ENCODE measurements around the gene ATP13A2. TPM values are rescaled to one million over a fixed set of nuclear protein-coding genes. Genes with fewer than 3 reads are reported as not detected.

ATP13A2 gene
- total and polyA plus RNA-seq, 2 donors (not counting 1 experiment from before 2014, with no cell fraction given): 41.6 to 51.8 TPM

DNA sequence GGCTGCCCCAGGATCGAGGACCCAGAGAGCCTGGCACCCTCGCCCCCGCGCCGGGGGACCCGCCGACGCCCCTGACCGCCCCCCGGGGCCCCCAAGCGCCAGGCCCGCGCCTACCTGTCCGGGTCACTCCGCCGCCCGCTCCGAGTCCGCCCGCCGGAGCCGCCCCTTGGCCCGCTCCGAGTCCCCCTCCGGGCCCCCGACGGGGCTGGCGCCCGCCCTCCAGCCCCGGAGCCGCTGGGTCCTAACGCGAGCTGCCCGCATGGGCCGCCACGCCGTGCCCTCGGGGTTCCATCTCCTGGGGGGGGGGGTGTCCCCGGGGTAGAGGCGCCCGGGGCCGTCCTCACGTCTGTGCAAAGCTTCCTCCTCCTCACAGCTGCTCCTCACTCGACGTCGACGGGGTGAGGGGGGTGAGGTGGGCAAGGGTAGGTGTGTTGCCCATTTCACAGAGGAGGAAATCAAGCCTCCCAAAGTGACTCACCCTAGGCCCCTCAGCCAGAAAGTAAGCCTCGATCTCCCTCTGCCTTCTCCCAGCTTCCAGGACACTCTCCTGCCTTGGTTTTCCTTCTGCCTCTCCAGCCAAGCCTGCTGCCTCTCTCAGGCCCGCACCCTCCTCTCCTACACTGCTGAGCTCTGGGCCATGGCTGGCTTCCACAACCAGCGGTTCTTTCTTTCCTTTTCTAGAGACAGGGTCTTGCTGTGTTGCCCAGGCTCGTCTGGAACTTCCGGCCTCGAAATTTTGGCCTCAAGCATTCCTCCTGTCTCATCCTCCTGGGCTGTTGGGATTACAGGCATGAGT is 31.1 kb downstream of the ATP13A2 start, which contains the start of gene MFAP2:
Gene MFAP2, minus strand, starts transcription at position 148 of the 796 bp plus-strand sequence. CDS start 2,347 bp downstream, outside the sequence.
- POLR2A ChIA-PET: no interaction called here
- Histone ChIP-seq H3K79me2 (ENCODE audit: control insufficient read depth, insufficient read depth, low read length) (no peaks in the 10 kb centered on the region), H3K9ac (ENCODE audit: low read length) (peak within 1 kb of the TSS; percentile 29), H3K4me1 (ENCODE audit: control insufficient read depth in 2 of 2, insufficient read depth in 2 of 2, low read length in 2 of 2) (peaks cover 7 to 9% of the 10 kb centered on the region in 2 donors), H3K27me3 (replicated peaks in 1 of 4; ENCODE audit: control extremely low read depth in 1 of 4, control insufficient read depth in 3 of 4, insufficient read depth in 4 of 4, low read length in 3 of 4) (peaks cover 0 to 32% (median 6%) of the 10 kb centered on the region in 4 experiments), H3K4me3 (ENCODE audit: control extremely low read depth in 1 of 5, extremely low read depth in 1 of 5, insufficient read depth in 1 of 5, low read depth in 2 of 5, low read length in 4 of 5) (peak within 1 kb of the TSS in 2 of 5 experiments; percentile 21 to 43), H4K20me1 (ENCODE audit: control insufficient read depth, insufficient read depth, low read length, poor library complexity, severe bottlenecking) (no peaks in the 10 kb centered on the region), H2AFZ (ENCODE audit: insufficient read depth, low read depth, low read length, poor library complexity, severe bottlenecking) (peak within 1 kb of the TSS; percentile 49), H3K9me3 (ENCODE audit: control extremely low read depth in 1 of 3, control insufficient read depth in 2 of 3, insufficient read depth in 1 of 3, low read length in 2 of 3) (peaks cover 0 to 4% (median 0%) of the 10 kb centered on the region in 3 donors), H3K36me3 (replicated peaks in 1 of 2; ENCODE audit: control extremely low read depth in 1 of 2, control insufficient read depth in 1 of 2, extremely low read depth in 1 of 2, insufficient read depth in 2 of 2, low read length in 1 of 2) (peaks cover 0 to 3% of the 10 kb centered on the region in 2 experiments), H3K4me2 (replicated peaks; ENCODE audit: low read depth, low read length, poor library complexity, severe bottlenecking) (peak within 1 kb of the TSS; percentile 73), H3K27ac (ENCODE audit: low read length in 2 of 2) (no peak within 1 kb of the TSS)
- TF ChIP-seq, protein P1, sequence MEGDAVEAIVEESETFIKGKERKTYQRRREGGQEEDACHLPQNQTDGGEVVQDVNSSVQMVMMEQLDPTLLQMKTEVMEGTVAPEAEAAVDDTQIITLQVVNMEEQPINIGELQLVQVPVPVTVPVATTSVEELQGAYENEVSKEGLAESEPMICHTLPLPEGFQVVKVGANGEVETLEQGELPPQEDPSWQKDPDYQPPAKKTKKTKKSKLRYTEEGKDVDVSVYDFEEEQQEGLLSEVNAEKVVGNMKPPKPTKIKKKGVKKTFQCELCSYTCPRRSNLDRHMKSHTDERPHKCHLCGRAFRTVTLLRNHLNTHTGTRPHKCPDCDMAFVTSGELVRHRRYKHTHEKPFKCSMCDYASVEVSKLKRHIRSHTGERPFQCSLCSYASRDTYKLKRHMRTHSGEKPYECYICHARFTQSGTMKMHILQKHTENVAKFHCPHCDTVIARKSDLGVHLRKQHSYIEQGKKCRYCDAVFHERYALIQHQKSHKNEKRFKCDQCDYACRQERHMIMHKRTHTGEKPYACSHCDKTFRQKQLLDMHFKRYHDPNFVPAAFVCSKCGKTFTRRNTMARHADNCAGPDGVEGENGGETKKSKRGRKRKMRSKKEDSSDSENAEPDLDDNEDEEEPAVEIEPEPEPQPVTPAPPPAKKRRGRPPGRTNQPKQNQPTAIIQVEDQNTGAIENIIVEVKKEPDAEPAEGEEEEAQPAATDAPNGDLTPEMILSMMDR (IDR thresholded peaks at IDR 0.05): no peak
- no peak for TF ChIP-seq EZH2 (IDR thresholded peaks at IDR 0.05; ENCODE audit: borderline replicate concordance, insufficient read depth, low read depth, low read length, poor library complexity, severe bottlenecking)
- CTCF ChIA-PET: interaction anchor here (1.1 kb wide), 1 partner anchor 20 kb away, joined by 3 read pairs; no protein-coding TSS in a partner anchor
- no peak for DNase-seq
- H3K4me1 Mint-ChIP-seq: peaks cover 11% of the 10 kb centered on the region
- peaks cover 20% of the 10 kb centered on the region for H3K27me3 Mint-ChIP-seq
- peak within 1 kb of the TSS; percentile 77 for H3K4me3 Mint-ChIP-seq
- no peak within 1 kb of the TSS for H3K27ac Mint-ChIP-seq
- intact Hi-C loops (cut with micrococcal nuclease): no loop called here
- H3K9me3 Mint-ChIP-seq (ENCODE audit: insufficient read depth): no peaks in the 10 kb centered on the region
- no peak for ATAC-seq (ENCODE audit: low read depth)
- 13% methylated on average over 44 of the region's 53 CpGs for WGBS (ENCODE audit: insufficient coverage)

Data from B cell (primary cell).